Psoas muscle (tissue), 8 donors: ENCODE data around the gene C11orf97. TPM values are rescaled to one million over a fixed set of nuclear protein-coding genes. Genes with fewer than 3 reads are reported as not detected.

Experiments
- ATAC-seq, 4 donors: fragments of 200-7000 bp; cut with Tn5 transposase; one replicate each; pipeline ENCODE4 v1.9.1; 2020; ENCODE audit warnings: moderate library complexity in 3 of 4, mild to moderate bottlenecking in 2 of 4
- DNase-seq, 2 donors: peaks; one replicate each; pipeline ENCODE4 v3.0.0-alpha.2; 2020
- H3K27ac ChIP-seq: fragments of 200-600 bp; one replicate; pipeline ENCODE4 v1.8.0; 2022
- H3K27me3 ChIP-seq, 3 donors: fragments of 200-600 bp in 1 of 3; one replicate each; pipeline versions ENCODE4 v1.6.1 to v1.8.0; 2013 to 2022; ENCODE audit warnings: low read length in 2 of 3, mild to moderate bottlenecking in 2 of 3, moderate library complexity in 1 of 3; ENCODE audit not compliant: insufficient read depth in 3 of 3
- H3K36me3 ChIP-seq, 2 donors: fragments of 200-600 bp in 1 of 2; one replicate each; pipeline versions ENCODE4 v1.6.1 to v1.8.0; 2013 to 2022; ENCODE audit warnings: low read depth in 1 of 2, mild to moderate bottlenecking in 1 of 2, moderate library complexity in 1 of 2; ENCODE audit not compliant: insufficient read depth in 1 of 2
- H3K4me1 ChIP-seq: fragments of 200-600 bp; one replicate; pipeline ENCODE4 v1.8.0; 2022
- H3K4me3 ChIP-seq: fragments of 200-600 bp; one replicate; pipeline ENCODE4 v1.8.0; 2022; ENCODE audit warnings: mild to moderate bottlenecking
- H3K9me3 ChIP-seq: fragments of 200-600 bp; one replicate; pipeline ENCODE4 v1.8.0; 2022
- WGBS, 3 donors: extraction: QIAGEN DNeasy Blood & Tissue Kit; methylation state at CpG; one replicate each; pipeline versions ENCODE4 v1.1.6 to v1.1.7; 2013; 5-methylcytosine and 5-hydroxymethylcytosine counted together
- intact Hi-C, 2 donors: fragments of 100-400 bp; cut with DNase I; formaldehyde crosslinking; loops; one replicate each; pipeline versions ENCODE4 v1.11.0 to v1.14.2; 2022
- polyA plus RNA-seq, 3 donors: library from polyadenylated mRNA; stranded (reverse); fragments of 200-250 nt; gene quantifications; one replicate each; pipeline ENCODE4 v1.2.3, GENCODE V29; 2013
- total RNA-seq, 4 donors: library from RNA; stranded (reverse); fragmentation: NEBNext Ultra II Directional in 2 of 4; extraction: Animal tissue kit (Norgen Biotek cat#: 25700) in 2 of 4; gene quantifications; one replicate each; pipeline versions ENCODE4 v1.2.1 to v1.2.4, GENCODE V29; 2021 to 2023
- TF ChIP-seq, protein P1 (sequence below): fragments of 200-600 bp; IDR thresholded peaks from one replicate; pipeline ENCODE4 v1.8.0; 2022; ENCODE audit warnings: antibody characterized with exemption
- donor health status: healthy with polysubstance abuse.
- donor health status: DM: no; HTN: no; CAD: no; lungs with moderate emphysema.
- donor health status: Bipolar disorder and iron deficiency.
- donor health status: healthy.
- donor health status: DM: yes; HTN: yes; CAD: no.
- donor health status: DM: no; HTN: no; CAD: no.
- donor health status: DM: no; HTN: no; CAD: no.
- donor health status: DM: yes; HTN: yes; CAD: no.

C11orf97 gene
- total and polyA plus RNA-seq, 7 donors: 0.06 TPM; not detected in 6

DNA sequence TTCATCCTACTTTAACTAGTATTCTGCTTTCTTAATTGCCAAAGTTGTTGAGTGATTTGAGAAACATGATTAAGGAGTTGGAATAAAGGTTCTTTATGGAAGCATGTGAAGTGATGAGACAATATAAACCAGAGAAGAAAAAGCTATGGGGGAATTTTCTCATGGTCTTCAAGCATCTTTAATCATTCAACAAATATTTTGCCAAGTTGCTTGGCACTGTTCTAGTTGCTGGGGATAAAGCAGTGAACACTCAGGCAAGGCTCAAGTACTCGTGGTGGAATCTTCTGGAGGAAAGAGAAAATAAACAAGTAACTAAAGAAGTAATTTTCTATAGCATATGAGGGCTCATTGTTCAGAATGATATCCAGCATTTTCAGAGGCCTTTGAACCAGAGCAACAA is 45.7 kb downstream of the C11orf97 start:
- 33 to 70% (median 36%) methylated on average over 1 of the region's 1 CpG for WGBS, 3 donors
- intact Hi-C loops: no loop called here
- ATAC-seq (no peak), DNase-seq (no peak)
- no peaks in the 10 kb centered on the region for H3K4me1 ChIP-seq
- no peaks in the 10 kb centered on the region for H3K36me3 ChIP-seq
- no peaks in the 10 kb centered on the region for H3K9me3 ChIP-seq
- TF ChIP-seq, protein P1, sequence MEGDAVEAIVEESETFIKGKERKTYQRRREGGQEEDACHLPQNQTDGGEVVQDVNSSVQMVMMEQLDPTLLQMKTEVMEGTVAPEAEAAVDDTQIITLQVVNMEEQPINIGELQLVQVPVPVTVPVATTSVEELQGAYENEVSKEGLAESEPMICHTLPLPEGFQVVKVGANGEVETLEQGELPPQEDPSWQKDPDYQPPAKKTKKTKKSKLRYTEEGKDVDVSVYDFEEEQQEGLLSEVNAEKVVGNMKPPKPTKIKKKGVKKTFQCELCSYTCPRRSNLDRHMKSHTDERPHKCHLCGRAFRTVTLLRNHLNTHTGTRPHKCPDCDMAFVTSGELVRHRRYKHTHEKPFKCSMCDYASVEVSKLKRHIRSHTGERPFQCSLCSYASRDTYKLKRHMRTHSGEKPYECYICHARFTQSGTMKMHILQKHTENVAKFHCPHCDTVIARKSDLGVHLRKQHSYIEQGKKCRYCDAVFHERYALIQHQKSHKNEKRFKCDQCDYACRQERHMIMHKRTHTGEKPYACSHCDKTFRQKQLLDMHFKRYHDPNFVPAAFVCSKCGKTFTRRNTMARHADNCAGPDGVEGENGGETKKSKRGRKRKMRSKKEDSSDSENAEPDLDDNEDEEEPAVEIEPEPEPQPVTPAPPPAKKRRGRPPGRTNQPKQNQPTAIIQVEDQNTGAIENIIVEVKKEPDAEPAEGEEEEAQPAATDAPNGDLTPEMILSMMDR: no peak
- H3K4me3 ChIP-seq: no peak overlapping the region
- no peaks in the 10 kb centered on the region for H3K27me3 ChIP-seq
- no peak overlapping the region for H3K27ac ChIP-seq

DNA sequence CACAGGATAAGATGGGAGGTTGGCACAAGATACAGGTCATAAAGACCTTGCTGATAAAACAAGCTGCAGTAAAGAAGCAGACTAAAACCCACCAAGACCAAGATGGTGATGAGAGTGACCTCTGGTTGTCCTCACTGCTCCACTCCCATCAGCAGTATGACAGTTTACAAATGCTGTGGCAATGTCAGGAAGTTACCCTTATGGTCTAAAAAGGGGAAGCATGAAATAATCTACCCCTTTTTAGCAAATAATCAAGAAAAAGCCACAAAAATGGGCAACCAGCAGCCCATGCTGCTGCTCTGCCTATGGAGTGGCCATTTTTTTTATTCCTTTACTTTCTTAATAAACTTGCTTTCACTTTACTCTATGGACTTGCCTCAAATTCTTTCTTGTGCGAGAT is 46.2 kb downstream of the C11orf97 start:
- intact Hi-C loops: no loop called here
- H3K9me3 ChIP-seq: no peaks in the 10 kb centered on the region
- 83 to 100% (median 92%) methylated on average over 1 of the region's 1 CpG for WGBS, 3 donors
- DNase-seq: no peak
- no peaks in the 10 kb centered on the region for H3K27me3 ChIP-seq
- TF ChIP-seq, protein P1: no peak
- H3K4me3 ChIP-seq: no peak overlapping the region
- no peaks in the 10 kb centered on the region for H3K4me1 ChIP-seq
- no peak for ATAC-seq
- H3K36me3 ChIP-seq: no peaks in the 10 kb centered on the region
- H3K27ac ChIP-seq: no peak overlapping the region

DNA sequence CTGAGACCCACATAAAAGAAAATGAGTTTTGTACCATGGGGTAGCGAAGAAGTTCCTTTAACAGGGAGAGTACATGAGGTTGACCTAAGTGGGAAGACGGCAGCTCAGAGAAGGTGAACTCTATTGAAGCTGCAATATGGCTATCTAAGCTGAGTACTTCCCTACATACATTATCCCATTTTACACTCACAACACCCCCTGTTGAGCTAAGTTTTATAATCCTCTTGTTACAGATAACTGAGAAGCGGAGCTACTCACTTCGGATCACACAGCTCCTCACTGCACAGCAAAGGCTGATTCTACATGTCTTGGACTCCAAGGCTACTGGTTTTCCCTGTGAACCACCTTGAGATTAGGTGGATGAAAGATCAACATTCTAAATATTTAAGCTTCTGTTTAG is 46.7 kb downstream of the C11orf97 start:
- no peak overlapping the region for H3K27ac ChIP-seq
- 93 to 97% (median 96%) methylated on average over 4 of the region's 4 CpGs for WGBS, 3 donors

DNA sequence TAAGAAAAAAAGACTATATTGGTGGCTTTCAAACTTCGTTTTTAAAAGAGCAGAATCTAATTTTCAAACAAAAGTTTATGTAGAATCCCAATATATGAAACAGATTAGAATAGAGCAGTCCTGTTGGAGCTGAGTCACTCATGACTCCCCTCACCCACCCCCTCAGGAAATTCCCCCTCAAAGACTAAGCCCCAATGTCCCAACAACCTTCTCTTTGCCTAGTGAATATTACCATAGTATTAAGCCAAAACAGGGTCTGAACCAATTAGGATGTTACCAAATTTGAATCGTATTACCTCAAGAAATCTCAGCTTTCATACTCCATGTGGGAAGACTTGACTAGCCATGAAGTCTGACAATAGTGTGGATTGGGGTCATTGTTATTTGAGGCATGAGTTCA is 47.1 kb downstream of the C11orf97 start:
- H3K27ac ChIP-seq: no peak overlapping the region
- 88 to 93% (median 88%) methylated on average over 2 of the region's 2 CpGs for WGBS, 3 donors
- intact Hi-C loops: no loop called here
- H3K9me3 ChIP-seq: no peaks in the 10 kb centered on the region
- H3K4me3 ChIP-seq: no peak overlapping the region
- no peak for ATAC-seq
- H3K4me1 ChIP-seq: no peaks in the 10 kb centered on the region
- H3K27me3 ChIP-seq: no peaks in the 10 kb centered on the region
- no peak for DNase-seq
- no peaks in the 10 kb centered on the region for H3K36me3 ChIP-seq
- TF ChIP-seq, protein P1: no peak

More for the DNA sequence above, 46.7 kb downstream of the C11orf97 start:
- TF ChIP-seq, protein P1: no peak
- no peak for DNase-seq
- no peaks in the 10 kb centered on the region for H3K36me3 ChIP-seq
- H3K27me3 ChIP-seq: no peaks in the 10 kb centered on the region
- H3K4me1 ChIP-seq: no peaks in the 10 kb centered on the region
- intact Hi-C loops: no loop called here
- H3K4me3 ChIP-seq: no peak overlapping the region
- H3K9me3 ChIP-seq: no peaks in the 10 kb centered on the region
- ATAC-seq: no peak

DNA sequence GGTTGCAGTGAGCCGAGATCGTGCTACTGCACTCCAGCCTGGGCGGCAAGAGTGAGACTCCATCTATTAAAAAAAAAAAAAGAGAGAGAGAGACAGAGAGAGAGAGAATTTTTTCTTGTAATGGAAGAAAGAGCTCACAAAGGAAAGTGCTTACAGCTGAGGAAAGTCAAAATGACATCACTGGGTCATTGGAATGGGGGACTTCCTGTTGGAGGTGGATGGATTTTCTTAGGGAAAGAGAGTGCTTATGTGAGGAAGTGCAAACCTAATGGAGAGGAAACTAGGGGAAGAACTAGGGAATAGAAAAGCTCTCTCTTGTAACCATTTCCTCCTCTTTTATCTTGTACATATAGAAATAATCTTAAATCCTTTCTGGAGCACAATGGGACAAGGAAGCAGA is 48.6 kb downstream of the C11orf97 start:
- intact Hi-C loops: loop anchor here in 1 of 2 donors (5.0 kb wide), 1 partner anchor 39 kb away; no protein-coding TSS in a partner anchor
- no peaks in the 10 kb centered on the region for H3K4me1 ChIP-seq
- ATAC-seq (no peak), DNase-seq (no peak)
- no peaks in the 10 kb centered on the region for H3K9me3 ChIP-seq
- no peaks in the 10 kb centered on the region for H3K27me3 ChIP-seq
- H3K4me3 ChIP-seq: no peak overlapping the region
- H3K36me3 ChIP-seq: no peaks in the 10 kb centered on the region
- 94 to 98% (median 94%) methylated on average over 3 of the region's 3 CpGs for WGBS, 3 donors
- TF ChIP-seq, protein P1: no peak
- no peak overlapping the region for H3K27ac ChIP-seq
